ENCODE measurements around the gene SRP68.

GRCh38 chr17:76023900-76024237 is 48.4 kb downstream of the SRP68 start:
- TF ChIP-seq POLR2AphosphoS5 (IDR thresholded peaks at IDR 0.05; ENCODE audit: low read depth, low read length) = no peak
- TF ChIP-seq MAX (IDR thresholded peaks at IDR 0.05; ENCODE audit: low read depth) = no peak
- TF ChIP-seq EZH2phosphoT487 (IDR thresholded peaks at IDR 0.05; ENCODE audit: borderline replicate concordance, low read depth) = no peak
- TF ChIP-seq, protein P1, sequence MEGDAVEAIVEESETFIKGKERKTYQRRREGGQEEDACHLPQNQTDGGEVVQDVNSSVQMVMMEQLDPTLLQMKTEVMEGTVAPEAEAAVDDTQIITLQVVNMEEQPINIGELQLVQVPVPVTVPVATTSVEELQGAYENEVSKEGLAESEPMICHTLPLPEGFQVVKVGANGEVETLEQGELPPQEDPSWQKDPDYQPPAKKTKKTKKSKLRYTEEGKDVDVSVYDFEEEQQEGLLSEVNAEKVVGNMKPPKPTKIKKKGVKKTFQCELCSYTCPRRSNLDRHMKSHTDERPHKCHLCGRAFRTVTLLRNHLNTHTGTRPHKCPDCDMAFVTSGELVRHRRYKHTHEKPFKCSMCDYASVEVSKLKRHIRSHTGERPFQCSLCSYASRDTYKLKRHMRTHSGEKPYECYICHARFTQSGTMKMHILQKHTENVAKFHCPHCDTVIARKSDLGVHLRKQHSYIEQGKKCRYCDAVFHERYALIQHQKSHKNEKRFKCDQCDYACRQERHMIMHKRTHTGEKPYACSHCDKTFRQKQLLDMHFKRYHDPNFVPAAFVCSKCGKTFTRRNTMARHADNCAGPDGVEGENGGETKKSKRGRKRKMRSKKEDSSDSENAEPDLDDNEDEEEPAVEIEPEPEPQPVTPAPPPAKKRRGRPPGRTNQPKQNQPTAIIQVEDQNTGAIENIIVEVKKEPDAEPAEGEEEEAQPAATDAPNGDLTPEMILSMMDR (IDR thresholded peaks at IDR 0.05) = no peak
- no peak for TF ChIP-seq EP300 (IDR thresholded peaks at IDR 0.05; ENCODE audit: borderline replicate concordance in 1 of 2, low read depth in 1 of 2, low read length in 1 of 2)
- TF ChIP-seq ZBTB33 (IDR thresholded peaks at IDR 0.05; ENCODE audit: borderline replicate concordance, low read depth) = no peak
- TF ChIP-seq RFX5 (IDR thresholded peaks at IDR 0.05; ENCODE audit: low read length) = no peak
- no peak for TF ChIP-seq CHD2 (IDR thresholded peaks at IDR 0.05; ENCODE audit: low read length, partially characterized antibody)
- no peak for TF ChIP-seq REST (IDR thresholded peaks at IDR 0.05; ENCODE audit: low read depth, low read length)
- no peak for TF ChIP-seq JUND (IDR thresholded peaks at IDR 0.05)
- no peak for TF ChIP-seq ELF1 (IDR thresholded peaks at IDR 0.05)
- TF ChIP-seq GABPA (IDR thresholded peaks at IDR 0.05; ENCODE audit: low read depth) = no peak
